Thoracic aorta (tissue), 2 donors: ENCODE measurements around the gene SECISBP2L. TPM values are rescaled to one million over a fixed set of nuclear protein-coding genes. Genes with fewer than 3 reads are reported as not detected.
A peak's percentile ranks its signal among the peaks of the same experiment; 100 is the strongest.

Source experiments
- ATAC-seq: fragments of 150-250 bp; one replicate; pipeline ENCODE4 v1.8.0; 2017; ENCODE audit warnings: low read depth; ENCODE audit not compliant: insufficient number of reproducible peaks, low FRiP score
- DNase-seq: peaks from one replicate; pipeline ENCODE4 v3.0.0-alpha.2; 2020; ENCODE audit warnings: low spot score
- H3K27ac ChIP-seq, 2 donors: fragments of 200-600 bp; sonication (generic); 1 replicate in 1 of 2; 2 replicates in 1 of 2; pipeline ENCODE4 v1.5.1; 2016; ENCODE audit warnings: mild to moderate bottlenecking in 2 of 2, moderate library complexity in 2 of 2
- H3K27me3 ChIP-seq: fragments of 200-600 bp; sonication (generic); replicated peaks from 2 replicates; pipeline ENCODE4 v1.6.0; 2016; ENCODE audit warnings: mild to moderate bottlenecking; ENCODE audit not compliant: insufficient read depth
- H3K36me3 ChIP-seq: fragments of 200-600 bp; sonication (generic); one replicate; pipeline ENCODE4 v1.5.1; 2016
- H3K4me1 ChIP-seq, 2 donors: fragments of 200-600 bp; sonication (generic); 1 replicate in 1 of 2; 2 replicates in 1 of 2; pipeline versions ENCODE4 v1.5.1 to v1.6.0; 2016; ENCODE audit warnings: low read depth in 2 of 2, mild to moderate bottlenecking in 1 of 2; ENCODE audit not compliant: control insufficient read depth in 1 of 2
- H3K4me3 ChIP-seq: fragments of 200-600 bp; sonication (generic); 2 replicates; pipeline ENCODE4 v1.5.1; 2016; ENCODE audit warnings: mild to moderate bottlenecking
- H3K9me3 ChIP-seq: fragments of 200-600 bp; sonication (generic); 2 replicates; pipeline ENCODE4 v1.5.1; 2016
- CTCF ChIP-seq: fragments of 200-600 bp; sonication (generic); IDR thresholded peaks from one replicate; pipeline ENCODE4 v1.5.1; 2019; ENCODE audit warnings: antibody characterized with exemption
- total RNA-seq, 2 donors: library from RNA; depleted of rRNA; stranded (reverse); fragments of >200 nt; gene quantifications; one replicate each; pipeline versions ENCODE4 v1.1.0 to v1.2.3, GENCODE V29; 2016

SECISBP2L gene
- total RNA-seq, 2 donors from 2014 or later, result 34.9 to 55.2 TPM

GRCh38 chr15:48945386-48945785 lies 100.9 kb downstream of the SECISBP2L start:
- ATAC-seq, result no peak
- DNase-seq, result no peak
- H3K9me3 ChIP-seq, result no peaks in the 10 kb centered on the region
- H3K27me3 ChIP-seq, result no peaks in the 10 kb centered on the region
- no peak for TF ChIP-seq CTCF
- H3K4me3 ChIP-seq, result no peak overlapping the region
- no peaks in the 10 kb centered on the region for H3K36me3 ChIP-seq
- H3K27ac ChIP-seq, result peak overlapping the region; percentile 77 to 79
- H3K4me1 ChIP-seq, result peaks cover 19 to 32% of the 10 kb centered on the region in 2 donors

- Histone ChIP-seq H3K4me1 (peaks cover 19 to 22% of the 10 kb centered on the region in 2 donors), H3K4me3 (no peak overlapping the region), H3K36me3 (no peaks in the 10 kb centered on the region), H3K27ac (no peak overlapping the region), H3K27me3 (no peaks in the 10 kb centered on the region), H3K9me3 (no peaks in the 10 kb centered on the region)
- DNase-seq (no peak), ATAC-seq (no peak)
- no peak for TF ChIP-seq CTCF
Observed at GRCh38 chr15:48941904-48942303, 104.3 kb downstream of the SECISBP2L start.

GRCh38 chr15:48940508-48940907 lies 105.7 kb downstream of the SECISBP2L start:
- no peaks in the 10 kb centered on the region for H3K9me3 ChIP-seq
- H3K4me3 ChIP-seq, result no peak overlapping the region
- H3K4me1 ChIP-seq, result peaks cover 6 to 8% of the 10 kb centered on the region in 2 donors
- H3K36me3 ChIP-seq, result no peaks in the 10 kb centered on the region
- DNase-seq (no peak), ATAC-seq (no peak)
- no peaks in the 10 kb centered on the region for H3K27me3 ChIP-seq
- H3K27ac ChIP-seq, result no peak overlapping the region
- no peak for TF ChIP-seq CTCF

GRCh38 chr15:48939648-48940047 lies 106.6 kb downstream of the SECISBP2L start:
- H3K4me1 ChIP-seq, result no peaks in the 10 kb centered on the region
- no peak for TF ChIP-seq CTCF
- H3K27ac ChIP-seq, result no peak overlapping the region
- H3K36me3 ChIP-seq, result no peaks in the 10 kb centered on the region
- no peaks in the 10 kb centered on the region for H3K27me3 ChIP-seq
- DNase-seq, result no peak
- ATAC-seq, result peak; percentile 70
- no peak overlapping the region for H3K4me3 ChIP-seq
- H3K9me3 ChIP-seq, result no peaks in the 10 kb centered on the region

Other genes with a start within 250 kb of the SECISBP2L start
- 1 to 10 TPM; 3.3 to 6.5 TPM for gene CEP152, start 235.4 kb downstream of the SECISBP2L start, total RNA-seq
- 100 to 1,000 TPM; 212 to 227 TPM for gene EID1, start 168.3 kb downstream of the SECISBP2L start, total RNA-seq
- gene SHC4, start 82.5 kb downstream of the SECISBP2L start, total RNA-seq, result 10 to 100 TPM; 13.8 to 16.1 TPM
- gene COPS2, start 109.2 kb upstream of the SECISBP2L start, total RNA-seq, result 10 to 100 TPM; 31.3 to 71.3 TPM
- gene GALK2, start 123.8 kb upstream of the SECISBP2L start, total RNA-seq, result 10 to 100 TPM; 22.9 to 35.9 TPM